ENCODE results near the gene KRT71. TPM values are rescaled to one million over a fixed set of nuclear protein-coding genes. Genes with fewer than 3 reads are reported as not detected.

KRT71 gene
- total RNA-seq, 1 experiment from 2014 or later: not detected

GRCh38 chr12:52542157-52542556 is 10.8 kb downstream of the KRT71 start:
- ChIA-PET CTCF (interaction anchor here (1.0 to 1.1 kb wide), 2 partner anchors 20 to 329 kb away, joined by 3 read pairs; no protein-coding TSS in a partner anchor), POLR2A (no interaction called here)
- Mint-ChIP-seq H3K36me3 (no peaks in the 10 kb centered on the region), H3K9me3 (no peaks in the 10 kb centered on the region), H3K27ac (no peak overlapping the region), H3K4me1 (no peaks in the 10 kb centered on the region), H3K27me3 (ENCODE audit: low read depth) (no peaks in the 10 kb centered on the region), H3K4me3 (no peak overlapping the region)
- no peak for TF ChIP-seq ATF1 (CRISPR knock-in tag; IDR thresholded peaks at IDR 0.05)
- TF ChIP-seq, protein P1, sequence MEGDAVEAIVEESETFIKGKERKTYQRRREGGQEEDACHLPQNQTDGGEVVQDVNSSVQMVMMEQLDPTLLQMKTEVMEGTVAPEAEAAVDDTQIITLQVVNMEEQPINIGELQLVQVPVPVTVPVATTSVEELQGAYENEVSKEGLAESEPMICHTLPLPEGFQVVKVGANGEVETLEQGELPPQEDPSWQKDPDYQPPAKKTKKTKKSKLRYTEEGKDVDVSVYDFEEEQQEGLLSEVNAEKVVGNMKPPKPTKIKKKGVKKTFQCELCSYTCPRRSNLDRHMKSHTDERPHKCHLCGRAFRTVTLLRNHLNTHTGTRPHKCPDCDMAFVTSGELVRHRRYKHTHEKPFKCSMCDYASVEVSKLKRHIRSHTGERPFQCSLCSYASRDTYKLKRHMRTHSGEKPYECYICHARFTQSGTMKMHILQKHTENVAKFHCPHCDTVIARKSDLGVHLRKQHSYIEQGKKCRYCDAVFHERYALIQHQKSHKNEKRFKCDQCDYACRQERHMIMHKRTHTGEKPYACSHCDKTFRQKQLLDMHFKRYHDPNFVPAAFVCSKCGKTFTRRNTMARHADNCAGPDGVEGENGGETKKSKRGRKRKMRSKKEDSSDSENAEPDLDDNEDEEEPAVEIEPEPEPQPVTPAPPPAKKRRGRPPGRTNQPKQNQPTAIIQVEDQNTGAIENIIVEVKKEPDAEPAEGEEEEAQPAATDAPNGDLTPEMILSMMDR (IDR thresholded peaks at IDR 0.05): no peak
- no peak for TF ChIP-seq FOXP1 (CRISPR knock-in tag; IDR thresholded peaks at IDR 0.05; ENCODE audit: borderline replicate concordance)
- no peak for TF ChIP-seq ZNF219 (CRISPR knock-in tag; IDR thresholded peaks at IDR 0.05; ENCODE audit: borderline replicate concordance)
- DNase-seq (ENCODE audit: low spot score): no peak
- no peak for ATAC-seq

DNA sequence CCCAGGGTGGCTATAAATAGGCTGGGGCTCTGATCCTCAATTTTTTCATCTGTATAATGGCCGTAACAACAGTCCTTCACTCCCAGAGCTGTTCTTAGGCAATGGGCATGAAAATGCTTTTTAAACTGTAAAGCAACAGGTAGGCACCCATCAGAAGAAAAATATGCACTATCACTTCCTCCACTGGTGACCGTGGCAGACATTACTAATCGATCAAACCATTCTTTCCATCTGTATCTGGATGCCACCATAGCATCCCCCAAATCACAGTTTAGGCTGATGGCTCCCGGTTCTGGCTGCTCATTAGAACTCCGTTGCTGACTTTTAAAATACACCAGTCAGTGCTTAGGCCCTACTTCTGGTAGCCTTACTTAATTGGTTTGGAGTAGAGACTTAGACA is 11.2 kb downstream of the KRT71 start:
- ATAC-seq (no peak), DNase-seq (ENCODE audit: low spot score) (no peak)
- H3K9me3 Mint-ChIP-seq: no peaks in the 10 kb centered on the region
- no peaks in the 10 kb centered on the region for H3K4me1 Mint-ChIP-seq
- no peak overlapping the region for H3K4me3 Mint-ChIP-seq
- TF ChIP-seq ZNF532 (CRISPR knock-in tag; IDR thresholded peaks at IDR 0.05; ENCODE audit: borderline replicate concordance): no peak
- TF ChIP-seq IRF2 (CRISPR knock-in tag; IDR thresholded peaks at IDR 0.05; ENCODE audit: borderline replicate concordance, low read depth): no peak
- TF ChIP-seq OVOL2 (CRISPR knock-in tag; IDR thresholded peaks at IDR 0.05; ENCODE audit: borderline replicate concordance): no peak
- TF ChIP-seq ATF1 (CRISPR knock-in tag; IDR thresholded peaks at IDR 0.05): no peak
- TF ChIP-seq NR1H2 (CRISPR knock-in tag; IDR thresholded peaks at IDR 0.05): no peak
- TF ChIP-seq, protein P2, sequence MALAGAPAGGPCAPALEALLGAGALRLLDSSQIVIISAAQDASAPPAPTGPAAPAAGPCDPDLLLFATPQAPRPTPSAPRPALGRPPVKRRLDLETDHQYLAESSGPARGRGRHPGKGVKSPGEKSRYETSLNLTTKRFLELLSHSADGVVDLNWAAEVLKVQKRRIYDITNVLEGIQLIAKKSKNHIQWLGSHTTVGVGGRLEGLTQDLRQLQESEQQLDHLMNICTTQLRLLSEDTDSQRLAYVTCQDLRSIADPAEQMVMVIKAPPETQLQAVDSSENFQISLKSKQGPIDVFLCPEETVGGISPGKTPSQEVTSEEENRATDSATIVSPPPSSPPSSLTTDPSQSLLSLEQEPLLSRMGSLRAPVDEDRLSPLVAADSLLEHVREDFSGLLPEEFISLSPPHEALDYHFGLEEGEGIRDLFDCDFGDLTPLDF (CRISPR knock-in tag; IDR thresholded peaks at IDR 0.05): no peak
- no peak for TF ChIP-seq ELF4 (CRISPR knock-in tag; IDR thresholded peaks at IDR 0.05; ENCODE audit: low read depth)
- TF ChIP-seq, protein P3, sequence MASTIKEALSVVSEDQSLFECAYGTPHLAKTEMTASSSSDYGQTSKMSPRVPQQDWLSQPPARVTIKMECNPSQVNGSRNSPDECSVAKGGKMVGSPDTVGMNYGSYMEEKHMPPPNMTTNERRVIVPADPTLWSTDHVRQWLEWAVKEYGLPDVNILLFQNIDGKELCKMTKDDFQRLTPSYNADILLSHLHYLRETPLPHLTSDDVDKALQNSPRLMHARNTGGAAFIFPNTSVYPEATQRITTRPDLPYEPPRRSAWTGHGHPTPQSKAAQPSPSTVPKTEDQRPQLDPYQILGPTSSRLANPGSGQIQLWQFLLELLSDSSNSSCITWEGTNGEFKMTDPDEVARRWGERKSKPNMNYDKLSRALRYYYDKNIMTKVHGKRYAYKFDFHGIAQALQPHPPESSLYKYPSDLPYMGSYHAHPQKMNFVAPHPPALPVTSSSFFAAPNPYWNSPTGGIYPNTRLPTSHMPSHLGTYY (CRISPR knock-in tag; IDR thresholded peaks at IDR 0.05): no peak
- no peak for TF ChIP-seq EMX1 (CRISPR knock-in tag; IDR thresholded peaks at IDR 0.05)
- TF ChIP-seq ZBTB43 (CRISPR knock-in tag; IDR thresholded peaks at IDR 0.05): no peak
- no peak for TF ChIP-seq ZNF232 (CRISPR knock-in tag; IDR thresholded peaks at IDR 0.05)
- TF ChIP-seq ZNF425 (CRISPR knock-in tag; conservative IDR thresholded peaks at IDR 0.05): no peak
- no peak for TF ChIP-seq PREB (CRISPR knock-in tag; IDR thresholded peaks at IDR 0.05; ENCODE audit: borderline replicate concordance)
- TF ChIP-seq RORB (CRISPR knock-in tag; IDR thresholded peaks at IDR 0.05): no peak
- ChIA-PET CTCF (interaction anchor here (1.0 to 1.1 kb wide), 2 partner anchors 20 to 329 kb away, joined by 3 read pairs; no protein-coding TSS in a partner anchor), POLR2A (no interaction called here)
- H3K27me3 Mint-ChIP-seq (ENCODE audit: low read depth): no peaks in the 10 kb centered on the region
- H3K27ac Mint-ChIP-seq: no peak overlapping the region
- H3K36me3 Mint-ChIP-seq: no peaks in the 10 kb centered on the region

Measured in WTC11 (cell line).